ENCODE measurements around the gene KAZN. TPM values are rescaled to one million over a fixed set of nuclear protein-coding genes. Genes with fewer than 3 reads are reported as not detected.

The KAZN gene
- total RNA-seq, 1 donor from 2014 or later, result 9.4 TPM

GRCh38 chr1:14786681-14787080 lies 188.2 kb downstream of the KAZN start:
- H3K79me2 ChIP-seq (ENCODE audit: insufficient read depth, low read length), result no peaks in the 10 kb centered on the region
- Mint-ChIP-seq H3K27ac (ENCODE audit: unreplicated experiment) (no peak overlapping the region), H3K36me3 (ENCODE audit: low read depth, unreplicated experiment) (no peaks in the 10 kb centered on the region), H3K27me3 (ENCODE audit: low read depth, unreplicated experiment) (peaks cover 23% of the 10 kb centered on the region), H3K4me1 (ENCODE audit: low read depth, unreplicated experiment) (no peaks in the 10 kb centered on the region), H3K9me3 (ENCODE audit: unreplicated experiment) (peaks cover 5% of the 10 kb centered on the region), H3K4me3 (ENCODE audit: unreplicated experiment) (no peak overlapping the region)
- no peaks in the 10 kb centered on the region for H3K27me3 ChIP-seq (ENCODE audit: insufficient read depth, low read length)
- H3K4me2 ChIP-seq (ENCODE audit: low read length), result no peak overlapping the region
- FAIRE-seq (no peak), DNase-seq (ENCODE audit: low read depth) (no peak)
- H3K4me3 ChIP-seq (ENCODE audit: insufficient read depth, low read depth, low read length), result no peak overlapping the region
- H3K27ac ChIP-seq (ENCODE audit: low read depth, low read length), result no peak overlapping the region
- peaks cover 6% of the 10 kb centered on the region for H3K4me1 ChIP-seq (ENCODE audit: insufficient read depth, low read length)
- TF ChIP-seq CTCF (IDR thresholded peaks at IDR 0.05; ENCODE audit: insufficient read depth, low read depth, low read length), result no peak
- no peak for TF ChIP-seq EZH2 (IDR thresholded peaks at IDR 0.05; ENCODE audit: insufficient read depth, low read length)
- H4K20me1 ChIP-seq (ENCODE audit: insufficient read depth, low read length), result no peaks in the 10 kb centered on the region
- H3K36me3 ChIP-seq (ENCODE audit: insufficient read depth, low read length), result no peaks in the 10 kb centered on the region
- no peaks in the 10 kb centered on the region for H3K9me3 ChIP-seq (ENCODE audit: insufficient read depth, low read depth, low read length)
- H3K9ac ChIP-seq (ENCODE audit: low read length), result no peak overlapping the region
- H2AFZ ChIP-seq (ENCODE audit: low read depth, low read length), result no peak overlapping the region

- Histone ChIP-seq H3K27me3 (ENCODE audit: insufficient read depth, low read length) (no peaks in the 10 kb centered on the region), H3K27ac (ENCODE audit: low read depth, low read length) (no peak overlapping the region), H3K36me3 (ENCODE audit: insufficient read depth, low read length) (no peaks in the 10 kb centered on the region), H3K4me1 (ENCODE audit: insufficient read depth, low read length) (peaks cover 6% of the 10 kb centered on the region), H2AFZ (ENCODE audit: low read depth, low read length) (no peak overlapping the region), H3K4me2 (ENCODE audit: low read length) (no peak overlapping the region), H3K9ac (ENCODE audit: low read length) (no peak overlapping the region), H4K20me1 (ENCODE audit: insufficient read depth, low read length) (no peaks in the 10 kb centered on the region), H3K4me3 (ENCODE audit: insufficient read depth, low read depth, low read length) (no peak overlapping the region), H3K9me3 (ENCODE audit: insufficient read depth, low read depth, low read length) (no peaks in the 10 kb centered on the region), H3K79me2 (ENCODE audit: insufficient read depth, low read length) (no peaks in the 10 kb centered on the region)
- no peak for DNase-seq (ENCODE audit: low read depth)
- Mint-ChIP-seq H3K27me3 (ENCODE audit: low read depth, unreplicated experiment) (peaks cover 29% of the 10 kb centered on the region), H3K4me1 (ENCODE audit: low read depth, unreplicated experiment) (no peaks in the 10 kb centered on the region), H3K9me3 (ENCODE audit: unreplicated experiment) (peaks cover 5% of the 10 kb centered on the region), H3K36me3 (ENCODE audit: low read depth, unreplicated experiment) (no peaks in the 10 kb centered on the region), H3K4me3 (ENCODE audit: unreplicated experiment) (no peak overlapping the region), H3K27ac (ENCODE audit: unreplicated experiment) (no peak overlapping the region)
- TF ChIP-seq CTCF (IDR thresholded peaks at IDR 0.05; ENCODE audit: insufficient read depth, low read depth, low read length) (no peak), EZH2 (IDR thresholded peaks at IDR 0.05; ENCODE audit: insufficient read depth, low read length) (no peak)
- no peak for FAIRE-seq
These were observed 189.1 kb downstream of the KAZN start for GRCh38 chr1:14787604-14788003.

- H3K36me3 ChIP-seq (ENCODE audit: insufficient read depth, low read length), result no peaks in the 10 kb centered on the region
- FAIRE-seq (no peak), DNase-seq (ENCODE audit: low read depth) (no peak)
- TF ChIP-seq CTCF (IDR thresholded peaks at IDR 0.05; ENCODE audit: insufficient read depth, low read depth, low read length) (no peak), EZH2 (IDR thresholded peaks at IDR 0.05; ENCODE audit: insufficient read depth, low read length) (no peak)
- Mint-ChIP-seq H3K27me3 (ENCODE audit: low read depth, unreplicated experiment) (peaks cover 31% of the 10 kb centered on the region), H3K9me3 (ENCODE audit: unreplicated experiment) (peaks cover 5% of the 10 kb centered on the region), H3K27ac (ENCODE audit: unreplicated experiment) (no peak overlapping the region), H3K36me3 (ENCODE audit: low read depth, unreplicated experiment) (no peaks in the 10 kb centered on the region), H3K4me3 (ENCODE audit: unreplicated experiment) (no peak overlapping the region), H3K4me1 (ENCODE audit: low read depth, unreplicated experiment) (no peaks in the 10 kb centered on the region)
- no peaks in the 10 kb centered on the region for H3K9me3 ChIP-seq (ENCODE audit: insufficient read depth, low read depth, low read length)
- H2AFZ ChIP-seq (ENCODE audit: low read depth, low read length), result no peak overlapping the region
- H3K4me3 ChIP-seq (ENCODE audit: insufficient read depth, low read depth, low read length), result no peak overlapping the region
- H4K20me1 ChIP-seq (ENCODE audit: insufficient read depth, low read length), result no peaks in the 10 kb centered on the region
- no peaks in the 10 kb centered on the region for H3K79me2 ChIP-seq (ENCODE audit: insufficient read depth, low read length)
- no peak overlapping the region for H3K27ac ChIP-seq (ENCODE audit: low read depth, low read length)
- no peak overlapping the region for H3K4me2 ChIP-seq (ENCODE audit: low read length)
- H3K4me1 ChIP-seq (ENCODE audit: insufficient read depth, low read length), result peaks cover 6% of the 10 kb centered on the region
- H3K9ac ChIP-seq (ENCODE audit: low read length), result no peak overlapping the region
- no peaks in the 10 kb centered on the region for H3K27me3 ChIP-seq (ENCODE audit: insufficient read depth, low read length)
These were observed 189.6 kb downstream of the KAZN start for GRCh38 chr1:14788080-14788479.
